Astrocyte (in vitro differentiated cells and primary cell): Measurements from ENCODE around the gene CEACAM19.

Experiments used
- CTCF ChIP-seq: IDR thresholded peaks from 2 replicates; pipeline ENCODE4 v1.5.1; 2011; ENCODE audit warnings: low read depth, mild to moderate bottlenecking, inconsistent platforms, low read length, moderate library complexity; ENCODE audit not compliant: insufficient read depth
- EZH2 ChIP-seq: IDR thresholded peaks from 2 replicates; pipeline ENCODE4 v1.6.1; 2012; ENCODE audit warnings: mild to moderate bottlenecking, low read length, inconsistent platforms; ENCODE audit not compliant: insufficient read depth

GRCh38 chr19:44684892-44685863 lies 13.9 kb downstream of the CEACAM19 start:
- TF ChIP-seq CTCF (no peak), EZH2 (no peak)
